OCI-LY3 (cell line): ENCODE measurements around the gene CD9.

Experiments
- H2AFZ ChIP-seq: fragments of 200-600, 300-600 bp; shearing (Covaris generic); 2 replicates; pipeline ENCODE4 v1.6.0; 2014; ENCODE audit warnings: antibody characterized with exemption, low read depth, low read length
- H3K27ac ChIP-seq: fragments of 200-600, 300-600 bp; sonication (generic); 2 replicates; pipeline ENCODE4 v1.5.1; 2014; ENCODE audit warnings: mild to moderate bottlenecking, low read length, moderate library complexity, mixed read lengths
- H3K27me3 ChIP-seq: fragments of 200-600, 300-600 bp; sonication (generic); 2 replicates; pipeline ENCODE4 v1.6.1; 2014; ENCODE audit warnings: low read depth, low read length, mixed read lengths
- H3K36me3 ChIP-seq: fragments of 200-600, 300-600 bp; sonication (generic); replicated peaks from 2 replicates; pipeline ENCODE3; 2014; ENCODE audit warnings: low read depth, low read length, mixed read lengths
- H3K4me1 ChIP-seq: fragments of 300-600, 200-600 bp; sonication (generic); 2 replicates; pipeline ENCODE4 v1.6.1; 2014; ENCODE audit warnings: low read length, mixed read lengths
- H3K4me2 ChIP-seq: fragments of 200-600, 300-600 bp; sonication (generic); 2 replicates; pipeline ENCODE4 v1.6.1; 2014; ENCODE audit warnings: low read length, mixed read lengths
- H3K4me3 ChIP-seq: fragments of 300-600, 200-600 bp; sonication (generic); 2 replicates; pipeline ENCODE4 v1.5.1; 2014; ENCODE audit warnings: antibody characterized with exemption, mild to moderate bottlenecking, low read length, moderate library complexity
- H3K79me2 ChIP-seq: fragments of 300-600, 200-600 bp; shearing (Covaris generic); 2 replicates; pipeline ENCODE4 v1.6.1; 2014; ENCODE audit warnings: mild to moderate bottlenecking, low read length, mixed read lengths
- H3K9ac ChIP-seq: fragments of 300-600, 200-600 bp; shearing (Covaris generic); 2 replicates; pipeline ENCODE4 v1.6.0; 2014; ENCODE audit warnings: mild to moderate bottlenecking, low read length, moderate library complexity
- H3K9me3 ChIP-seq: fragments of 200-600, 300-600 bp; shearing (Covaris generic); 2 replicates; pipeline ENCODE4 v1.6.1; 2014; ENCODE audit warnings: low read length, mixed read lengths; ENCODE audit not compliant: insufficient read depth
- H4K20me1 ChIP-seq: fragments of 200-600, 300-600 bp; sonication (generic); 2 replicates; pipeline ENCODE4 v1.6.1; 2016; ENCODE audit warnings: low read length, mixed read lengths; ENCODE audit not compliant: insufficient read depth
- CTCF ChIP-seq: fragments of 200-600, 300-600 bp; sonication (generic); IDR thresholded peaks from 2 replicates; pipeline ENCODE4 v1.5.1; 2014; ENCODE audit warnings: antibody characterized with exemption, low read length, low read depth
- EZH2phosphoT487 ChIP-seq: fragments of 200-600 bp; shearing (Covaris generic); IDR thresholded peaks from 2 replicates; pipeline ENCODE4 v1.6.1; 2018; ENCODE audit warnings: antibody characterized with exemption, mixed run types, low read depth

Gene CD9

GRCh38 chr12:6163416-6164060 is 36.7 kb upstream of the CD9 start:
- Histone ChIP-seq H2AFZ (no peak overlapping the region), H3K9me3 (no peaks in the 10 kb centered on the region), H3K36me3 (no peaks in the 10 kb centered on the region), H3K4me3 (no peak overlapping the region), H3K4me2 (no peak overlapping the region), H3K79me2 (no peaks in the 10 kb centered on the region), H3K27me3 (no peaks in the 10 kb centered on the region; the same call in 1 of the 2 replicates), H3K27ac (no peak overlapping the region), H3K9ac (no peak overlapping the region), H4K20me1 (no peaks in the 10 kb centered on the region), H3K4me1 (peaks cover 5% of the 10 kb centered on the region; the same call in 1 of the 2 replicates)
- TF ChIP-seq EZH2phosphoT487 (no peak), CTCF (no peak)

GRCh38 chr12:6165395-6165794 is 34.8 kb upstream of the CD9 start:
- Histone ChIP-seq H4K20me1 (no peaks in the 10 kb centered on the region), H3K9ac (no peak overlapping the region), H3K79me2 (no peaks in the 10 kb centered on the region), H3K4me2 (no peak overlapping the region), H3K9me3 (no peaks in the 10 kb centered on the region), H3K27me3 (no peaks in the 10 kb centered on the region; the same call in 1 of the 2 replicates), H2AFZ (no peak overlapping the region), H3K4me3 (no peak overlapping the region), H3K4me1 (peaks cover 5% of the 10 kb centered on the region; the same call in 1 of the 2 replicates), H3K36me3 (no peaks in the 10 kb centered on the region), H3K27ac (no peak overlapping the region)
- TF ChIP-seq CTCF (no peak), EZH2phosphoT487 (no peak)

- Histone ChIP-seq H3K9me3 (no peaks in the 10 kb centered on the region), H3K4me1 (peaks cover 5% of the 10 kb centered on the region; the same call in 1 of the 2 replicates), H3K9ac (no peak overlapping the region), H3K36me3 (no peaks in the 10 kb centered on the region), H3K27me3 (no peaks in the 10 kb centered on the region; the same call in 1 of the 2 replicates), H3K4me3 (no peak overlapping the region), H3K4me2 (no peak overlapping the region), H3K79me2 (no peaks in the 10 kb centered on the region), H3K27ac (no peak overlapping the region), H2AFZ (no peak overlapping the region), H4K20me1 (no peaks in the 10 kb centered on the region)
- TF ChIP-seq EZH2phosphoT487 (no peak), CTCF (no peak)
These were observed 33.4 kb upstream of the CD9 start for GRCh38 chr12:6166808-6167207.

- Histone ChIP-seq H3K9ac (no peak overlapping the region), H3K79me2 (no peaks in the 10 kb centered on the region), H3K36me3 (no peaks in the 10 kb centered on the region), H3K4me1 (peaks cover 5% of the 10 kb centered on the region; the same call in 1 of the 2 replicates), H3K27ac (no peak overlapping the region), H3K4me2 (no peak overlapping the region), H3K4me3 (no peak overlapping the region), H3K27me3 (peaks cover 5% of the 10 kb centered on the region; the same call in 1 of the 2 replicates), H2AFZ (no peak overlapping the region), H3K9me3 (no peaks in the 10 kb centered on the region), H4K20me1 (no peaks in the 10 kb centered on the region)
- TF ChIP-seq EZH2phosphoT487 (no peak), CTCF (no peak)
These were observed 32.6 kb upstream of the CD9 start for GRCh38 chr12:6167327-6168280.
